ENCODE measurements around the gene EIF2S1.
"Not testable (repeated sequence)": the region's sequence is repeated elsewhere in the genome, so short reads cannot be mapped to it uniquely, and the experiment has no call there.

EIF2S1 gene

GRCh38 chr14:67372833-67373232, 12.7 kb downstream of the EIF2S1 start:
- DNase-seq = no peak

DNA sequence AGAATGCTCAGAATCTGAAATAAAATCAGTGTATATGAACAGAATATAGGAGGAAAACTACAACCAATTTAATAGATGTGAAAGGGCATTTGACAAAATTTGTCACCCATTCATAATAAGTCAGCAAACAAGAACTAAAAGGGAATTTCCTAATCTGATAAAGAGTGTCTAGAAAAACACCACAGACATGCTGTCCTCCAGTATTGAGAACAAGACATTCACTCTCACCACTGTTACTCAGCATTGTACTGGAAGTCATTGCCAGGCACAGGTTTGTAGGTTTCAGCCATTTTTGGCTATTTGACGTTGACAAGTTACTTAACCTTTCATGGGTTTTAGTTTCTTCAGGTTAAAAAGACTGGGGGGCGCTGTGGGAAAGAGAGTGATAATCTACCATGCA, 13.2 kb downstream of the EIF2S1 start:
- no peak for DNase-seq

- no peak for DNase-seq
These were observed 17.8 kb downstream of the EIF2S1 start for GRCh38 chr14:67377916-67378315.

DNA sequence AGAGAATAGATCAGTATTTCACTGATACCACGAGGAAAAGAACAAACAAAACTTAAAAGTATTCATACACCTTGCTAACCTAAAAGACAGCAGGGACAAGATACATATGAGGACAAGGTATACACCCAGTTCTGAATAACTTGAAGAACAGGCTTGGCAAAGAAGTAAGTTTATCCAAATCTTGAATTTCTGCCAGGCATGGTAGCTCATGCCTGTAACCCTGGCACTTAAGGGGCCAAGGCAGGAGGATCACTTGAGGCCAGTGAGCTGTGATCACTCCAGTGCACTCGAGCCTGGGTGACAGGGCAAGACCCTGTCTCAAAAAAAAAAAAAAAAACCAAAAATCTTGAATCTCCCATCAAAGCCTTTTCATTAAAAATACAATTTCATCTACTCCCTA, 25.0 kb downstream of the EIF2S1 start:
- DNase-seq = no peak

DNA sequence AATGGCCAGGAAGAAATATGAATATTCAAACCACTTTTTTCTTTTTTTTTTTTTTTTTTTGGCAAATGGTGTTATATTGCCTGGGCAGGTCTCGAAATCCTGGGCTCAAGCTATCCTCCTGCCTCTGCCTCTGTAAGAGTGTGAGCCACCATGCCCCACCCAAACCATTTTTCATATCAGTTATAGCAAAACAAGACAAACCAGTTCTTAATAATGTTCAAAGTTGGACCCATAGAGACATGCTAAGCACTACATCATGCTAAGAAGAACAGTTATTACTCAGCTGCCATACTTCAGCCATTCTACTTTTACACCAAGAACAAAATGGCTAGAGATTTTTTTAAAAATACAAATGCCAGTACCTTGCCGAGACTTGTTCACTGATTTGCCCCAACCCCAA, 25.5 kb downstream of the EIF2S1 start:
- DNase-seq = no peak

- DNase-seq = no peak
These were observed 27.1 kb downstream of the EIF2S1 start for GRCh38 chr14:67387195-67387594.

DNA sequence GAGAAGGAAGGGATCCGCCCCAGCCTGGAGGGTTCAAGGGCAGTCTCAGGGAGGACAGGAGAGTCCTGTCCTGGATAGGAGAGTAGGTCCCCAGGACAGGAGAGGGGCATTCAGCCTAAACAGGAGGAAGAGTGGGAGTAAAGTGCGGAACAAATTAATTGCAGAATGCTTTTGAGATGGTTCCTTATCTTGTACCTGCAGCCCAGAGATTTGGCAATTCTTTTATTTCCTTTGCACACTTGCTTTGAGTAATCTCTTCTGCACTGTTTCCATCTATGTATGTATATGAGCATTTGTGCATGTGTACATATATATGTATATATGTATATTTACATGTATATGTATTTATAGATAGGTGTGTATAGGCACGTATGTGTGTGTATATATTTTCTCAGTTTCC, 29.1 kb downstream of the EIF2S1 start:
- no peak for DNase-seq

DNA sequence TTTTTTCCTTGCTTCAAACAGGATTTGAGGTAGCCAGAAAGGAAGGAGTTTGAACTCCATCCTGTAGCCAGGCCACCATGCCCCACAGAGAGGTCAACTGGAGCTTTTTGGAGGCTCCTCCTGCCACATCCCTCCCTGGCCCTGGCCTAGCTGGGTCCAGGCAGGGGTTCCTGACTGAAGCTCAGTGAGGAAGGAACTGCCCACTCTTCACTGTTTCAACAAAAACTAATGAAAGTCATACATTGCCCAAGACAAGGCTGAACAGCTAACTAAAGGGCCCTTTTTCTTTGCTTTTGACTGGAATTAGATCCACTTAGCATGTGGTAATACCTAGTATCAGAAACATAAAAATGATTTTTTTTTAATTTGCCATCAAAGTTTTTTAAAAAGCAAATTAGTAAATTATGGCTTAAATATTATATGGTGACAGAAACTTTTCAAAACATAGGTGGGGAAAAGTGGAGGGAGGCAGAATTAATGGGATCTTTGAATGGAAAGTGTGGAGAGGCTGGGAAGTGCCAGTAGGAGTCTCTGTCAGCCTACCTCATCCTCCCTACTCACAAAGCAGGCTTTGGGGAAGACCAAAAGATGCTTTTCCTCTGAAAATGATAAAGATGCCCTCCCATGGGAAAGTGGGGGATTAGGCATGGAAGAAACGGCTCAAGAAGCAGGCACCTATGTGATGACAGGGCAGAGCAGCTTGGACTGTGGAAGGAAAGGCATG, 29.8 kb downstream of the EIF2S1 start:
- no peak for DNase-seq

DNA sequence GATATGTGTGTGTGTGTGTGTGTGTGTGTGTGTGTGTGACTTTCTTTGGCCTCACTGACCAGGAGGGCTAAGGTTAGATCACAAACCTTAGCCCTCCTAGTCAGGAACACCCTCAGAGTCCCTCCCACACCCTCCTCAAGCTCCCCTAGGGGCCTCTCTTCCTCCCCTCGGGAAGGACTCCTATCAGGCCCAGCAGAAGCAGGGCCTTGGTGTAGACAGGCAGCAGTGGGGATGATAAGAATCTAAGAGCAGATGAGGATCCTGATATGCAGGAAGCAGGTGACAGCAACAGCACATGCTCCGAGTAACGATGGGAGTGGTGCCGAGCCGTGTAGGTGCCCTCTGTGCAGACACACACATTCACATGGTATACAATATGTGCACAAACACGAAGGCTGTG, 31.1 kb downstream of the EIF2S1 start:
- no peak for DNase-seq

DNA sequence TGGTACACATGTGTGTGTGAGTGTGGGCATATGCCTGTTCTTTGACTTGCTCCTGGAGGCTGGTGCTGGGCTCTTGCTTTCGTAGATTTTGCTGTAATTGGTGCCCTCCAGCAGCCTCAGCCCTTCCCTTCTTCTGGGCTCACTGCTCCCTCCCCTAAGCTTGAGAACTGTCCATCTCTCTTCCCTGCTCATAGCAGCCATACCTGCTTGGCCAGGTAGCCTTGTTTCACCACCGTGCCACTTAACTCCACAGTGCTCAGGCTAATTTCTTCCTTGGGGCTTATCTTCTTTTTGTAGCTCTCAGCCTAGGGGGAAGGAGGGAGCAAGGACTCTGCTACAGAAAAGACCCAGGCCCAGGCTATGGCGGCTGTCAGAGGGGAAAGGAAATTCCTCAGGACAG, 32.0 kb downstream of the EIF2S1 start:
- DNase-seq = no peak

DNA sequence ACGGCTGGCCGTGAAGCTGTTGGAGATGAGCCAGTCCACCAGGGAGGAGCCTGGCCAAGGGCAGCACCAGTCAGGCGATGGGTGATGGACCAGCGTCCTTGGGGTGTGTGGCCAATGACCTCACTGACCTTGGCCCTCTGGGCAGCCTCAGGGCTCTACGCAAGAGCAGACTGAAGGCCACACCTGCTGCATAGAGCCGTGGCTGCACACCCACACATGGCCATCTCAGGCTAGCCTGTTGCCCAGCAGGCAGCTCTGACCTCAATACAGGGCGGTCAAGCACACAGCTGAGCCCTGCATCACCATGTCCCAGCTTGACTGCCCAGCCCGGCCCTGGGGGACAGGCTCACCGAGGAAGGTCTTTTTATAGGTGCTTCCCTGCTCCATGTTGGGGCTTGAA, 32.7 kb downstream of the EIF2S1 start:
- DNase-seq = no peak

DNA sequence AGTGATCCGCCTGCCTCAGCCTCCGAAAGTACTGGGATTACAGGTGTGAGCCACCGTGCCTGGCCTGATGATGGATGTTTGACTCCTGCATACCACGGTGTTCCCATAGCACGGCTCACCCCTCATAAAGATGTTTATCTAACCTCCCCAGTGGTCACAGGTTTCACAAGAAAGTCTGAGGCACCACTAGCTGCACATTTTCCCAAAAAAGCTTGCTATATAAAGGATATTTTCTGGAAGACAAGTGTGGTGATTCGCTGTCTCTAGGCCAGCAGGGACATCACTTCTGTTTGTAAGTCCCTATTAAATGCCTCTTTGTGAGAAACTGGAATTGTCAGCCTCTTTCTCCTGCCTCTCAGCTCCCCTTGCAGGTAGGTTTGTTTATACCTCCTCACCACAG, 33.6 kb downstream of the EIF2S1 start:
- no peak for DNase-seq

- no peak for DNase-seq
These were observed 35.2 kb downstream of the EIF2S1 start for GRCh38 chr14:67395086-67395875.

- DNase-seq = no peak
These were observed 35.7 kb downstream of the EIF2S1 start for GRCh38 chr14:67395876-67396189.

GRCh38 chr14:67396381-67396970, 36.3 kb downstream of the EIF2S1 start:
- DNase-seq = no peak

DNA sequence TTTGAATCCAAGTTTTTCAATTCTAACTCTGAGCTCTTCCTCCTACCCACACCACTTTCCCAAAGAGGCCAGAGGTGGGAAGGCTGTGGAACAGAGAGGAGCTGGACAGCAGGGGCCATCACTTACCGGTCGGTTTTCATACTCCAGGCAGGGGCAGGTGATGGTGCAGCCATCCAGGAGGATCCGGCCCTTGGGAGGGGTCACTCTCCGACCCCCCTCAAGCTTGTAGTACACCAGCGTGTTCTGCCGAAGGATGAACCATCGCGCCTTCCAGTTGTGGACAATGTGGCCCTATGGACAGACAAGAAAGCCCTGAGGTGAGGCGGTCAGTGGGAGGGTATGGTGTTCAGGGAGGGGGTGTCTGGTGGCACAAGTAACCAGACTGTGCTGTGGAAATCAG, 37.4 kb downstream of the EIF2S1 start:
- DNase-seq = no peak

GRCh38 chr14:67400434-67400833, 40.3 kb downstream of the EIF2S1 start:
- no peak for DNase-seq

GRCh38 chr14:67405771-67406170, 45.6 kb downstream of the EIF2S1 start:
- DNase-seq = no peak

DNA sequence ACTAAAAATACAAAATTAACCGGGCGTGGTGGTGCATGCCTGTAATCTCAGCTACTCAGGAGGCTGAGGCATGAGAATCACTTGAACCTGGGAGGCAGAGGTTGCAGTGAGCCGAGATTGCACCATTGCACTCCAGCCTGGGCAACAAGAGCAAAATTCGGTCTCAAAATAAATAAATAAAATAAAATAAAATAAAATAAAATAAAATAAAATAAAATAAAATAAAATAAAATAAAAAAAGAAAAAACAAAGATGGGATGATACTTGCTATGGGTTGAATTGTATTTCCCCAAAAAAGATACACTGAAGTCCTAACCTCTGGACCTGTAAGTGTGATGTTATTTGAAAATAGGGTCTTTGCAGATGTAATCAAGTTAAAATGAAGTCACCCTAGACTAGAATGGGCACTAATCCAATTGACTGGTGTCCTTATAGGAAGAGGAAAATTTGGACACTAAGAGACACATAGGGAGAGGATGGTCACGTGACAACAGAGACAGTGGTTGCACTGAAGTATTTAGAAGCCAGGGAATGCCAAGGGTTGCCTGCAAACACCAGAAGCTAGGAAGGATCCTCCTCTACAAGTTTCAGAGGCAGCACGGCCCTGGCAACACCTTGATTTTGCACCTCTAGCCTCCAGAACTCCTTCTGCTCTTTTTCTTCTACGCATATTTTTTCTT, 48.1 kb downstream of the EIF2S1 start:
- DNase-seq = not testable (repeated sequence)

GRCh38 chr14:67409461-67409860, 49.3 kb downstream of the EIF2S1 start:
- no peak for DNase-seq

- DNase-seq = no peak
These were observed 50.2 kb downstream of the EIF2S1 start for GRCh38 chr14:67410313-67410712.

DNA sequence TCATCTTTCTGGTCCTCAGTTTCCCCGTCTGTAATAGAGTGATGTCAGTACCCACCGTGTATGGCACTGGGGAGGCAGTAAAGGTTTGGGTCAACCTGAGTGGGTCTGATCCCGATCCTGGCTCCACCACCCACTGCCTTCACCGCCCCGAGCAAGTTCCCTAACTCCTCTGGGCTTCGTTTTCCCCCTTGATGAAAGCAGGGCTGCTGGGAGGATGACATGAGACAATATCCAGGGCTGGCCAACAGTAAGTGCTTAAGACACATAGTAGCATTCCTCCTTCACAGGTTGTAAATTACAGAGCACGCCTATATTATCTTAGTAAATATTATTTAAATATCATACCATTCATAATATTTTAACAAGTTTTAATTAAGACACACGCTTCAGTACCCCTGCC, 51.2 kb downstream of the EIF2S1 start:
- no peak for DNase-seq

DNA sequence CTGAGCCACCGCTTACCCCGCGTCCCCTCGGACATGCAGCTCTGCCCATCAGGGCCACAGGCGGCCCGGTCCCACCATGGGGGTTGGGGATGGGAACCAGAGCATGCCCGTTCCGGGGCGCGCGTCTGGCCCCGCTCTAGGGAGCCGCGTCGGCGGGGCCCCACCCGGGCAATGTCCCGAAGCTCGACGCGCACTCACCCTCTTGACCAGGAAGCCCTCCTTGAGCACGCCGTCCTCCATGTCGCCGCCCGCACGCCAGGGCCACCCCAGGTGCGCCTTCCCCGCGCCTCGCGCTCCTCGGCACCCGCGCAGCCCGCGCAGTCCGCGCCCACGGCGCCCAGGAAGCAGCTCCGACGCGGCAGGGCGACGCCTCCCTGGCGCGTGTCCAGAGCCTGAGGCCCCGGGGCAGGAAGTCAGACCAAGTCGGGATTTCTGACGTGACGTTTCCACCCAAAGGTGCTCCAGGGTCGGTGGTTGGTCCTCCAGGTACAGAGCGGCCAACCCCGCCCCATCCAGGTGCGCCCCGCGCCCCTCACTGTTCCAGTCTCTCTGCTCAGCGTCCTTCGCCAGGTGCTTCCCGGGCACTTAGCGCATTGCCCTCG, 51.8 kb downstream of the EIF2S1 start, which contains the start of gene PLEK2:
Gene PLEK2 (minus strand): TSS at position 346 of the 602 bp plus-strand sequence. CDS start 106 bp downstream, at position 240.
- peak; percentile 44 for DNase-seq

Data from CD4-positive, alpha-beta T cell treated with Interleukin-15 for 1 hour (primary cell).